HG03469 (cell line): ENCODE results near the gene CMIP.

Experiments used
- ATAC-seq: cut with Tn5 transposase; IDR thresholded peaks from one replicate; pipeline ENCODE4 v1.9.1; 2021; ENCODE audit warnings: mild to moderate bottlenecking, moderate library complexity, moderate number of reproducible peaks; ENCODE audit not compliant: unreplicated experiment

CMIP gene

DNA sequence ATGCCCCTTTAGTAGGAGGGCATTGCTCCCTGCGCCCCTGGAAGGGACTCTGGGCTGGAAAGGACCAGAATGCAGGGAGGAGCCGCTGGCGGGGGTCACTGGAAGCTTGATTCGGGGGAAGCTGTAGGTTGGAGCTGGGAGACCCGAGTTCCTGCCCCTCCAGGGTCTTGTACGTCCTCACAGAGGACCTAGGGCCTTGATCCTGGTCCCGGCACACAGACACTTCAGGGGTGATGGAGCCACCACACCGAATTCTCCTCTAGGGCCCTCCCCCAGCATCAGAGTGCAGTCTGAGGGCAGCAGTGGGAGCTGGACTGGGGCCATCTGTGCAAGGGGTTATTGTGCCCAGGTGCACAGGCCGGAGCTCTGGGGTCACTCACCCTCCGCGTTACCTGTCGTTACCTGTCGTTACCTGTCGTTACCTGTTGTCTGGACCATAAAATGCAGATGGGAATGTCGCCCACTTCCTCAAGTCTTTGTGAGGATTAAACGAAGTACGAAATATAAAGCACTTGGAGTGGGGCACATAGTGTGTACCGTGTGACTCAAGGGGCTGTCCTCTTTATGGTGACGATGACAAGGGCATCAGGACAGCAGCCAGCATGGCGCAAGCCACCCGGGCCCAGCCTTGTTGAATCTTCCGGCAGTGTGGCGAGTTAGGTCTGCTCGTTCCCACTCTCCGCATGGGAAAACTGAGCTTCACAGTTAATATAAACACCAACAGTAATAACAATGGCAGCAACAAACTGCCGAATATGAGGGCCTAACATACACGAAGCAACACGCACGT, 48.6 kb downstream of the CMIP start:
- ATAC-seq: no peak

DNA sequence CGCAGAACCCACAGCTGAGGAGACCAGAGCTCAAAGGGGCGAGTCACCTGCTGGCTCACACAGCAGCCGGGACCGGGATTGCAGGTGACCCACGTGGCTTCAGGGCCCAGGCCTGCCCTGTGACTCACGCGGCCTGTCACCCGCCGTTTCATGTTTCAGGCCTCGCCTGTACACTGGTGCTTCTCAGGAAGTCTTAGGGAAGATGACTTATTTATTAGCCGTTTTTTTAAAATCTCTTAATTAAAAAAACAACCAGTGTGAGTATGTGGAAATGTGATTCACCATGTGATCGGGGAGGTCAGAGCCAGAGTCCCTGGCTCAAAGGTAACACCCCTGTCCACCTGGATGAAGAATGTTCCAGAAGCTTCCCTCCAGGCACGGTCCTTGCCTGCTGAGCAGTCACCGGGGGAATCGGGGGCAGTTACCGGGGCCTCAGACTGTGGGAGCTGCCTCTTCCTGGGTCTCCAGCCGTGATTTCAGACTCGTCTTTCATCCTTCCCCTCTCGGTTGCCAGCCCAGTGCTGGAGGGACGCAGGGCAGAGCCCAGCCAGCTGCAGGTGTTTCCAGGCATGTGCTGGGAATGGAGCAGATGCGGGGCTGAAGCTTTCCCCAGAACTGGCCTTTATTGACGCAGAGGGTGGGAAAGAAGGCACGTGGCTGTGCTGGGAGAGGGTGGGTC, 49.3 kb downstream of the CMIP start:
- ATAC-seq: no peak

DNA sequence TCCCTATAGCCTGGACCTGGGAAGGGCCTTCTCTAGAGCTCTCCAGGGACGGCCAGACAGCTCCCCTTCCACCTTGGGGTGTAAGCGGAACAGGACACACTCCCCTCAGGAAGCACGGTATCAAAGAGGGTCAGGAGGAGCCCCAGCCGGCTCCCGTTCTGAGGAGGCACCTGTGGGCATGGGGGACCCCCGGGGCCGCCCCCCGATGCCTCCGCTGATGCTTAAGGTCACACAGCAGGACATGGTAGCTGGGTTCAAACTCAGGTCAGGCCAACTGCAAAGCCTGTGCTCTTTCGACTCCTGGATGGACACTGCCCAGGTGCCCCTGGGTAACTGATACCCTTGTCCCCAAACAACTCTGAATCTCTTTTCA, 49.8 kb downstream of the CMIP start:
- ATAC-seq: no peak

DNA sequence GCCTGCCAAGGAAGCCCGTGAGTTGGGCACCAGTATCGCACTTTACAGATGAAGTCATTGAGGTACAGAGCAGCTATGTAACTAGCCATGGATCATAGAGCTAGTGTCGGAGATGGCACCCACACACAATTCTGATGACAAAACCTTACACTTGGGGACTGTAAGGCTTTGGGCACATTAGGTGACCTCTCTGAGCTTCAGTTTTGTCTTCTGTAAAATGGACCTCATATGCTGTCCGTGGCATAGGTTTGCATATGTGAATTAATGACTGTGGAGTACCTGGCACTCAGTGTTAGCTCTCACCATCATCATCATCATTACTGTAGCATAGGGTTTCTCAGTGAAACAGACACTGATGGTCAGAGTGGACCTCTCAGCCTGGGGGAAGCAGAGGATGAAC, 50.3 kb downstream of the CMIP start:
- no peak for ATAC-seq

DNA sequence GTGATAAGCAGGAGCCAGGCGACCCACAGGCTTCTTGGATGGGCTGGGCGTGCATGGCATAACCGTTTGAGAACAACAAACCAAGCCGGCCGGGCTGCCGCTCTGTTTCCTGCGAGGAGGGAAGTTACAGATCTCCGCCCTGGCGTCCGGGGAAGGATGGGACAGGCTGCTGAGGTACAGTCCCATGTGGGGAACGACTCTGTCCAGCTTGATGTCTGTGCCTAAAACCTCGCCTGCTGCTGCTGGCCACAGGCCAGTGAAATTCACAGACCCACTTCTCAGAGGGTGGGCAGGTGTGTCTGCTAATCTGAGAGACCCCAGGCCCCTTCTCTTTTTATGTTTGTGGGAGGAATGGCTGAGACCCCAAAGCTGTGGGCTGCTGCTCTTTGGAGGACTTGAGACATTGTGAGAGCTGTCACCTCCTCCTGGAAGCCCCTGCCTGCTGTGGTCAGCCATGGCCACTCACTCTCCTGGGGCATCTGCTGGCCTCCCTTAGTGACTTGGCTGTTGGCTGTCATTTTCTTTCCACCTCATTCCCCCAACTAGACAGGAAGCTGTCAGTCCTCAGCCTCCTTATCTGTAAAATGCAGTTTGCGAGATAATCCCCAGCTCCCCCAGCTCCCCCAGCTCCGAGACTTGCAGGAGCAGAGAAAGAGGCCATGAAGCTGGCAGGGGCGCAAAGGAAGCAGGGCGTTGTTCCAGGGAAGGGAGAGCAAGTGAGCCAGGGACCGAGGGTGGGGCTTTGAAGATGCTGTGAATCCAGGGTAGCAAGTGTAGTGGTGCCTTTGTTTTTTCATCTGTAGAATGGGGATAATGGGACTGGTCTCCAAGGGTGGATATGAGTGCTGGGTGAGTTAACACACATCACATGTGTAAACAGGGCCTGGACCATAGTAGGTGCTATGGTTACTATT, 51.0 kb downstream of the CMIP start:
- no peak for ATAC-seq

DNA sequence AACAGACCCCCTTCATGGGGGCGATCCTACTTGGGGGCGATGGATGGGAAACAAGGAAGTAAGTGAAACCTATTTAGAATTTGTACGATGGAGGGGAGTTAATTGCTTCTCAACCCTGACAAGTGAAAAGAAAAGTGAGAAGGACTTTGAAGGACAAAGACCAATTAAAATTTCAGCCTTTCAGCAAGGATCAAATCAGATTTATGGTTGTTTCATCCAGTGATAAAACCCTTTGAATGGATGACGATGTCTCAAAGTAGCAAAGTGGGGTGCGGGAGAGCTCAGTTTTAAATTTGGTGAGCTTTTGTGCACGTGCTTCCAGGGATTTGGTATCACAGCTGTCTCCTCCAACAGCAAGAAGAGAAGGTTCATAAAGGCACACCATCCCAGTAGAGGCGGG, 51.7 kb downstream of the CMIP start:
- no peak for ATAC-seq

DNA sequence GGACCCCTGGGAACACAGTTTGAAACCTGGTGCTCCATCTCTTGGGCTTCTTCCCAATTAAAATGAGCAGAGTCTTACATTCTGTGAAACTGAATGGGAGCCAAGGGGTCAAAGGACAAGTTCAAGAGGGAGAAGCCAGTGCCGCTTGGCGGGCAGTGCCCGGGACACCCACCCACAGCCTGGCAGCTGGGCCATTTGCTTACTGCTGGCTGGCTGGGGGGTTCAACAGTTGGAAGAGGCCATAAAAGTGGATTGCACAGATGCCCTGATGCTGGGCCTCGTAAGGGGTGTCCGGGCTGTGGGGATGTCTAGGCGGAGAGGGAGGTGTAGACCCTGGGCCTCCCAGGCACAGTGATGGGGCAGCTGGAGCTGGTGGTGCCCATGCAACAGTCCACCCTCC, 52.1 kb downstream of the CMIP start:
- no peak for ATAC-seq

DNA sequence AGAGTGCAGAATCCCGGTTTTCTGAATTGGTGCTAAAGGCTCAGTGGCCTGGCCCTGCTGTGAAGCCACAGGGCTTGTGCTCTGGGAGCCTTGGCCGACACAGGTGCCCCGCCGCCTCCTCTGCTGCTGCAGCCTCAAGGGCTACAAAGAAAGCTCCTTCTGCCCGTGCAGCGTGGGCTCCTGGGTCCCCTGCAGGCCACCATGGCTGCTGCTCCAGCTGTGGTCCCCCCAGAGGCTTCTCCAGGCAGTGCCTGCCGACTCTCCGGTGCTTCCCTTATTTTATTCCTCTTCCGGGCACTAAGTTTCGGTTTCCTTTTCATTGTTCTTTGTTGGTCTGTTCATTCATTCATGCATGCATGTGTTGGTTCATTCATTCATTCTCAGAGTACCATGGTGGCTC, 53.1 kb downstream of the CMIP start:
- ATAC-seq: no peak

DNA sequence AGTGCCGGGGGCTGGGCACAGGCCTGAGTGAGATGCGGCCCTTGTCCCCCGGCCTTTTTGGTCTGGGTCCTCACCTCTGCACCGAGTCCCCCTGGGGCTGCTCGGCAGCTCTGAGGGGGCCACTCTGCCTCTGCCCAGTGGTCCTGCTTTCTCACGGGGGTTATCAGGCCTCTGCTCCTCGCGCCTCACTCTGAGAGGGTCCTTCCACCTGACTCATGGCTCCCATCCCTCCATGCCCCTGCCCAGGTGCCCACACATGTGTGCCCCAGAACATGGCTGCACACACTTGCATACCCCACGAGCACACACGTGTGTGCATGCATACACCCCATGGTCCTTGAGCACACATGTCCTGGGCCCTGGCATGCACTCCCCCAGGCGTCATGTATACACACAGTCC, 53.7 kb downstream of the CMIP start:
- ATAC-seq: no peak

DNA sequence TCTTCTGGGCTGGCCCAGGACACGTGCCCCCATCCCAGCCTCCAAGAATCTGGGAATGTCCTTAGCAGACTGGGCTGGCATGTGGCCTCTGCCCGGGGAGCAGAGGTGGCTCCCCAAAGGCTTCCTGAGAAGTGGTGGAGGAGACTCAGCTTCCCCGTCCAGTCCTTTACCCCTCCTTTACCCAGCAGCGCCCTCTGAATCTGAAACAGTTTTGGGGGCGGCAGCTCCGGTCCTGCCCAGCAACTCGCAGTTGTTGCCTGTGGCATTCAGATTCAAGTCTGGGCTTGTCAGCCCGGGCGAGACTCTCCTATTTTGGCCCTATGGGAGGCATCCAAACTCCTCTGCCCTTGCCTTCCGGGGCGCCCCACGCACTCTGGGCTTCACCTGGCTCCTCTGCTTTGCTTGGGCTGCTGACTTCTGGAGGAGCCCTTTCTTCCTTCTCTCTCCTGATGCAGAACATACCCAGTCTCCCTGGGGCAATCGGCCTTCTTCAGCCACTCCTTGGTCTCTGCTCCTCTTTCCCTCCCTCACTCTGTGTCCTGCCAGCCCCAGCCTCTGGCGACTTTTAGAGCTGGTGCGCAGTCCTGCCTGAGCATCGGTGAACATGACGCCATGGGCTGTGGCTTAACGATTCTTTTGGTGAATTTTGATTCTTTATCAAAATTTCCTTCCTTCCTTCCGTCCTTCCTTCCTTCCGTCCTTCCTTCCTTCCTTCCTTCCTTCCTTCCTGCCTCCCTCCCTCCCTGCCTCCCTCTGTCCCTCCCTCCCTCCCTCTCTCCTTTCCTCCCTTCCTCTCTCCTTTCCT, 55.2 kb downstream of the CMIP start:
- ATAC-seq: no peak

DNA sequence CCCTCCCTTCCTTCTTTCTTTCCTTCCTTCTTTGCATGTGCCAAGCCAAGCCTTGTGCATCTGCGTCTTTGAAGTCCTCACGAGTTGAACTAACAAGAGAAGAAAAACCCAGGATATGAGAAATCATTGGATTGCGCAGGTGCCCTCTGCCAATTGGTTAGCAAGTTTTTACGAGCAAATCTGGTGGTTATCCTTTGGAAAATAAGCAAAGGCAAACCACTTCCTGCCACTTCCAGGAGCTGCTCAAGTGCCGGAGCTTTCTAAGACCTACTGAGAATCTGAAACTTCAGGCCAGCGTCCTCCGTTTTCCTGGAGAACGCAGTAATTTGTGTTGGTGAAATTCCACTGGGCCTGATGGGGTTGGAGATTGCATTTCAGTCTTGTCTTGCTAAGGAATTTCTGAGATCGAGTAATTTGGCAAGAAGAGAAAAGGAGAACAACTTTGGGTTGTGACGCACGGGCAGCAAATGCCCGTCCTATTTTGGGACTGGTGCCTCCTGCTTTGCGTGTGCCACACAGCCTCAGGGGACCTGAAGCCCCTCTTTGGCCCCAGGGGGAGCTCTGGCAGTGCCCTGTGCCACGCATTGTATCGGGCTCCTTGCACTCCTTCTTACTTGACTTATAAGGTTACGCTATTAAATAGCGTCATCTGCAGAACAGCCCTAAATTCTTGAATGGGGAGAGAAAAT, 56.4 kb downstream of the CMIP start:
- ATAC-seq: no peak

DNA sequence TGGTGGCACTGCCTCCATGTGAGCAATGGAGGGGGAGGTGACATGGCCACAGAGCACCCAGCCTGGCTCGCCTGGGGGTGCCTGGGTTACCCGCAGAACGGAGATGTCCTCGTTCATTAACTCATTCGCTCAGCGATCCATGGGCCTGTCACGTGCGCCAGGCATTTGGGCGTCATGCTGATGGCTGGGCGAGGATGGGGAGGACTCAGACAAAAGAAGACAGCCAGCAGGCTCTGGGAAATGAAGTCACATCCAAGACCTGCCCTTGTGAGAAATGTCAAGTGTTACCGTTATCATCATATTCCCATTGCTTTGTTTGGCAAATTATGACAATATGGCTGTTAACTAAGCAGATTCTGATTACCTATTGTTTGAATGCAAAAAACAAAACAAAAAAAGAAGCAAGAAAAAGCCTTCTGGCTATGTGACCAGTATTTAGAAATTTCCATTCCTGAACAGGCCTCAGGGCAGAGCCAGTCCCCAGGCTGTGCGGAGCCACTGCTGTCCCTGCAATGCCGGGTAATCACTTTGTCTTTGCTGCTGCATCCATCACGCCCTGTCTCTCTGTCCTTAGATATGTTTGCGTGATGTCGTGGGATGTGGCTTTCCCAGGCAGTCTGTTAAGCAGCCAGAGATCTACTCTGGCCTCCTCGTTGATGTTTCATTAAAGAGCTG, 57.9 kb downstream of the CMIP start:
- ATAC-seq: no peak

DNA sequence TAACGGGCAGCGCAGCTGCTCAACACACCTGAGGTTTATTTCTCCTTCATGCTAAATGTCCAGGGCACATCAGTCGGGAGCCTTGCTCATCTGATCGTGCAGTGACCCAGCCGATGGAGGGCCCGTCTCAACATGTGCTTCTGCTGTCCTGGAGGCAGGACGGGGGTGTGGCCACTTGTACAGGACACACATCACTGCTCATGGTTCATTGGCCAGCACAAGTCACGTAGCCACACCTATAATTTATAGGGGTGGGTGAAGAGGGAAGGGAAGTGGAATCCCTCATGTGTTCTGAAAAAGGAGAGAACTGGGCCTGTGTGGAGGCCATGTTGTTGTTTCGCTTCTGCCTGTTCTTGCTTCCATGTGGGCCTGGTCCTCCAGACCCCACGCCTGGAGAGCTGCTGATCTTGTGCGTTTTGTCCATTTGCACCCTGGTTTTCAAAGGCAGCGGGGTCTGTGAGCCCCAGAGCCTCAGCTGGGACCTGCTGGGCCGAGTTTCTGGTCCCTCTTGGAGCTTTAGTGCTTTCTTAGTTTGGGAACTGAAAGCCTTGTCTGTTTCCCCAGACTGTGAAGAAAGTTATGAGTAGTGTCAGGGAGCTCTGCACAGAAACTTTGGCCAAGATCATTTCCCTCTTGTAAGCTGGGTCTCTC, 60.5 kb downstream of the CMIP start:
- no peak for ATAC-seq

DNA sequence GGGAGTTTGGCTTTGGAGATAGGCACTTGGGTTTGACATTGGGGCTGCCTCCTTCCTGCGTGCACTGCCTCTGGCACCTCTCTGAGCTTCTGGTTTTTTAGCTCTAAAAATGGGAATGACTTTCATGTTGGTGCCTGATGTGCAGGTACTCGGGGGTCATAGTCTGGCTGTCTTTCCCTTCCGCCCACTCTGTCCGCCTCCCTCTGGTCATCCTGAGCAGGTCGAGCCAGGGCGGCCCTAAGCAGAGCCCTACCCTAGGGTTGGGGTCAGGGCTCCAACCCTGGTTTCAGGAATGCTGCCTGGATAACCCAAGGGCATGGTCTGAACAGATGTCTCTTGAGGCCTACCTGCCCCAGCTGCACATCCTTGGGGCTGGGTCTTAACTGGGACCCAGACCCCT, 64.8 kb downstream of the CMIP start:
- ATAC-seq: no peak

DNA sequence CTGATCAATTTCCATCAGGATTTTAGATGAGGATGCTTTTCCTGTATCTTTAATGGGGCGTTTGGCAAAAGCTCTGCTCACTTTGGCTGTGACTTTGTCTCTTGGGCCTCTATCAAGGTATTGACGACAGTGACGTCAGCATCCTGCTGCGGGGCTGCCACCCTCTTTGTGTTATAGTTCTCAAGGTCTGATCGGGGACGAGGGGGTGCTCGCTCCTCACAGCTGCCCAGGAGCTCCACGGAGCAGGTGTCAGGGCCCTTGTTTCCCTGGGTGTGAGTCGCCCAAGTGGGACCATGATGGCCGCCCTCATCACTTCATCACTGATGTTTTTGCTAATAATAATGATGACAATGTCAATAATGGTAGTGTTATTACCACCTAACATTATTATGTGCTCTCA, 65.4 kb downstream of the CMIP start:
- ATAC-seq: no peak

DNA sequence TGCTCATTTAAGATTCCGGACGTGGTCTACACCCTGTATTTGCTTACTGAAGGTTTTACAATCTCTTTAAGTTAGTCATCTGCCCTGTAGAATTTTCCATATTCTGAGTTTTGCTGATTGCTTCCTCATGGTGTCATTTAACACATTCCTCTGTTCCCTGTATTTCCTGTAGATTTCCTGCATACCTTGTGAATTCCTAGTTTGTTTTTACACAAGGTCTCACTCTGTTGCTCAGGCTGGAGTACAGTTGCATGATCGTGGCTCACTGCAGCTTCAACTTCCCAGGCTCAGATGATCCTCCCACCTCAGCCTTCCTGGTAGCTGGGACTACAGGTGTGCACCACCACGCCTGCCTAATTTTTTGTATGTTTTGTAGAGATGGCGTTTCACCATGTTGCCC, 66.8 kb downstream of the CMIP start:
- ATAC-seq: no peak

DNA sequence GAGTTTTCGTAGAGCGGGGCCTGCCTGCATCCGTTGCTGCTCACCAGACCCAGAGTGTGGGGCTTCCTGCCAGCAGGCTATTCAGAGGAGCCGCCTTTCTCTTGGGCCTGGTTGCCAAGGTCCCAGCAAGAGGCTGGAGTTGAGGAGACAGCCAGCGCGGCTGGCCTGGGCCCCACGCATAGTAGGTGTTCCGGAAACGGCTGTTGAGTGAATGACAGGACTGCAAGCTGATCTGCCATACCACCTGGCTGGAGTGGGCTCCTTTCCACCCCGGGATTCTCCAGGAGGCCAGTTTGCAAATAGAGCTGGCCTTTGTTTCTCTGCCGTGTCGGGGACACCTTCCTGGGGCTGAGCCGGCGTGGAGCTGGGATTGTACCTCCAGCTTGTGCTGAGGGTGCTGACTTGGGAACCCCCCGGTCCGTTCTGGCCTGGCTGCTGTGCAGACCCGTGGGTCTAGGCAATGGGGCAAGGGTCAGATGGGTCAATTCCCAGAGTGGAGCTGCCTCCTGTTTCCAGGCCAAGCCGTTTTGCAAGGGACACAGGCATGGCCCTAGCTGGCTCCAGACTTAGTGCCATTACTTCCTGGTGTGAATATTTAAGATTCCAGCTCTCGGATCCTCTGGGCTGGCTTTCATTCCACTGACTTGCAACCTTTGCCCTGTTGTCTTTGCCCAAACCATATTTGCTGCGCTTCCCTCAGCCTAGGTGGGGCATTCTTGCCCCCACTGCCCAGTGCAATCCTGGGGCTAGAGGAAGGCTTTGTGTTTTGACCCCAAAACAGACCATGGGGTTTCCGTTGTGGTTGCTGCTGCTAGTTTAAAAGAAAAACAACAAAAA, 68.8 kb downstream of the CMIP start:
- no peak for ATAC-seq

DNA sequence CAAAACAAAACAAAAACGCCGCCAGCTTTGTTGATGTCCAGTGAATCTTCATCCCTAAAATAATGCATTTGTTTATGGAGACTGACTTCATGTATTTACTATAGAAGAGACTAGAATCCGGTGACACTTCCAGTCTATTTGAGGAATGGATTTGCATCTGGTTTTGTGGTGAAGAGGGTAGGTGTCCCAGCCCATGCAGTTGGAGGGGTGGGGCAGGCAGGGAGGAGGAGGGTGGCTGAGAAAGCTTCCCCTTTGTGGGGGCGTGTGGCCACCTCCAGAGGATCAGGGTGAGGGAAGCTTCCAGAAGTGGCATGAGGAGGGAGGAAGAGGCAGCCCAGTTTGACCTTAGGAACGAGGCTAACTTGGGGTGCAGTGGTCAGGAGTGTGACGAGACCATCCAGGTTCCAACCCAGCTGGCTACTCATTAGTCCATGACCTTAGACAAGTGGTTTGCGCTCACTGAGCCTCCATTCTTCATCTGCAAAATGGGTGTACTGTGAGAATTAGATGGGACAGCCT, 69.5 kb downstream of the CMIP start:
- no peak for ATAC-seq
